ENCODE data around the gene MRPL39.

Gene MRPL39

GRCh38 chr21:25537174-25537573 lies 70.1 kb downstream of the MRPL39 start:
- no peak for DNase-seq (ENCODE audit: low read depth in 2 of 2)

GRCh38 chr21:25536752-25537151 lies 70.5 kb downstream of the MRPL39 start:
- DNase-seq (ENCODE audit: low read depth in 2 of 2), result no peak

GRCh38 chr21:25535849-25536248 lies 71.4 kb downstream of the MRPL39 start:
- DNase-seq (ENCODE audit: low read depth in 2 of 2), result no peak
